H1 (cell line): ENCODE measurements around the gene IGSF9B.

Experiments used
- HDAC2 ChIP-seq, 2 experiments: fragments of 300-600 bp in 1 of 2; sonication (generic) in 1 of 2; IDR thresholded peaks; 2 replicates each; pipeline ENCODE4 v1.6.1; 2011 to 2012; ENCODE audit warnings: low read depth in 2 of 2, low read length in 2 of 2, mild to moderate bottlenecking in 2 of 2, moderate library complexity in 2 of 2, borderline replicate concordance in 1 of 2, inconsistent platforms in 1 of 2
- USF2 ChIP-seq: IDR thresholded peaks from 2 replicates; pipeline ENCODE4 v1.6.1; 2011; ENCODE audit warnings: low read length, improper control_type of control experiment

DNA sequence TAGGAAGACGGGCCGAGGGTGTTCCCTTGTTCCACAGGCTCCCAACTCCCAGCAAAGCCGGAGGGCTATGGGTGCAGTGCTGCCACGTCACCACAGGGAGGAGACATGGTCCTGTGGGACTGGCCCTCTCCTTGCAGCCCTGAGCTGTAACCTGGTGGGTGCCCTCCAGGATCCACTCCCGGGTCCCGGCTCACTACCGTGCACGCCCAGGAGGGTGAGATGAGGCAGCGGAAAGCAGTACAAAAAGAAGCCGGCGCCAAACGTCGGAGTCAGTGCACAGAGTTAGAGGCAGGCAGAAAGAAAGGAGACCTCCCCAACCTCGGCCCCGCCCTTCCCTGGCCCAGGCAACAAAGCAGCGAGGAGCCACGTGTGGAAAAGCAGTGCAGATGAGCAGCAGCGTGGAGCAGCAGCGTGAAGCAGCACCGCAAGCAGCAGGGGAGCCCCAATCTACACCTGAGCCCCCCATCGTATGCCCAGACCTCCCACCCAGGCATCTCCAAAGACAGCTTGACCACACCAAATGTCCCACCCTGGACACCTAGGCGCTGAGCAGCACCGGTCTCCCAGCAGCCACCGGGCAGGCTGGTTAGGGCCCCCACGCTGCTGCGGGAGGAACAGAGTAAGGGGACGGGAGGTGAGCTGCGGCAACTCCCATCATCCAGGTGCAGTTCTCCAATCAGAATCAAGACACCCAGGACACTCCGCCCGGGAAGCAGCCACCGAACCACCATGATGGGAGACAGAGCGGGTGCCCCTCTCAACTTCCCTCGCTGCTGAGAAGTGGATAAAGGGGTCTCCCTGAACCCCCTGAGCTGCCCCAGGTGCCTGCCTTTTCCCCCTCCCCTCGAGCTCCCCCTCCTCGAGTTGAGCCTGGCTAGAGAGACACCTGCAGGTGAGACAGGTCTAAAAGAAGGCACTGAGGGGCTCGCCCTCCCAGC lies 28.8 kb downstream of the IGSF9B start:
- TF ChIP-seq HDAC2 (IDR thresholded peaks at IDR 0.05; ENCODE audit: borderline replicate concordance in 1 of 2, low read depth in 2 of 2, low read length in 2 of 2) = no peak
- TF ChIP-seq USF2 = no peak
